Keratinocyte (primary cell): ENCODE measurements around the gene OR5P2.

ENCODE experiments used
- CTCF ChIP-seq, 3 experiments: IDR thresholded peaks in 1 of 3; conservative IDR thresholded peaks in 1 of 3; optimal IDR thresholded peaks in 1 of 3; 2 replicates in 2 of 3; 3 replicates in 1 of 3; pipeline versions ENCODE3 to v1.5.1; 2011; ENCODE audit warnings: low read length in 3 of 3, mild to moderate bottlenecking in 3 of 3, moderate library complexity in 2 of 3, control low read depth in 1 of 3, inconsistent platforms in 1 of 3; ENCODE audit not compliant: insufficient read depth in 2 of 3; ENCODE audit errors: extremely low read depth in 1 of 3
- EZH2 ChIP-seq: IDR thresholded peaks from one replicate; pipeline ENCODE4 v1.6.1; 2012; ENCODE audit warnings: inconsistent platforms, mild to moderate bottlenecking, low read length, moderate library complexity

DNA sequence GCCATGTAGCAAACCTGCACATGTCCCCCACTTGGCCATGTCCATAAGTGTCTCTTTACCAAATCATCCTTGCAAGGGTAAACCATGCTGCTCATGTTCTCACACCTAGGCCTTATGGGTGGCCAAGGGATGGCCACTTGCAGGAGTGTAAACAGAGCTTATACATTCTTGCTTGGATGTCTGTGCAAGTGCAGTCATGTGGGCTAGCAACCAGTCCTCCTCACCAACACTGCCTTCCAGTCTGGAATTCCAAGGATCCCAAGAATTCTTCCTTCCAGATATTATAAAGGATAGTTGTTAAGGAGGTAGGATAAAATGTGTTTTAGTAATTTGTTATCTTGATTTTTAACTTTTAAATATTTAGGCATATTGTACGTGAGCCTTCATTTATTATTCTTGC lies 47.8 kb upstream of the OR5P2 start:
- TF ChIP-seq EZH2, result no peak
- no peak for TF ChIP-seq CTCF (optimal IDR thresholded peaks at IDR 0.05 in 1 of 3, IDR thresholded peaks at IDR 0.05 in 1 of 3, conservative IDR thresholded peaks at IDR 0.05 in 1 of 3; ENCODE audit: extremely low read depth in 1 of 3, insufficient read depth in 2 of 3, low read length in 3 of 3)
